K562 (cell line): ENCODE results near the gene SPRED2. TPM values are rescaled to one million over a fixed set of nuclear protein-coding genes. Genes with fewer than 3 reads are reported as not detected.
A peak's percentile ranks its signal among the peaks of the same experiment; 100 is the strongest.

ENCODE experiments used
- CEBPB ChIP-seq: fragments of 450-650 bp; IDR thresholded peaks from 2 replicates; pipeline ENCODE4 v1.6.1; 2016; ENCODE audit warnings: missing genetic modification characterization, missing compliant biosample characterization
- DMBX1 ChIP-seq: fragments of 250-450 bp; sonication (Bioruptor Pico); IDR thresholded peaks from 2 replicates; pipeline ENCODE4 v1.8.0; 2022; ENCODE audit warnings: inconsistent platforms, mild to moderate bottlenecking, moderate library complexity, borderline replicate concordance
- HDAC2 ChIP-seq: fragments of 450-650 bp; IDR thresholded peaks from 2 replicates; pipeline ENCODE4 v1.6.1; 2016; ENCODE audit warnings: mild to moderate bottlenecking
- KDM1A ChIP-seq, 2 experiments: fragments of 450-650 bp; IDR thresholded peaks; 2 replicates each; pipeline ENCODE4 v1.6.1; 2016; ENCODE audit warnings: mild to moderate bottlenecking in 2 of 2
- KLF1 ChIP-seq: fragments of 450-650 bp; IDR thresholded peaks from 2 replicates; pipeline ENCODE4 v1.6.1; 2016; ENCODE audit warnings: missing genetic modification characterization, missing compliant biosample characterization
- KLF10 ChIP-seq: fragments of 250-450 bp; sonication (Bioruptor Pico); IDR thresholded peaks from 2 replicates; pipeline ENCODE4 v1.6.1; 2021; ENCODE audit warnings: matching md5 sums
- MEIS2 ChIP-seq: fragments of 450-650 bp; IDR thresholded peaks from 2 replicates; pipeline ENCODE4 v1.6.1; 2014; ENCODE audit warnings: mild to moderate bottlenecking; ENCODE audit not compliant: partially characterized antibody
- NFRKB ChIP-seq: fragments of 450-650 bp; IDR thresholded peaks from 2 replicates; pipeline ENCODE4 v1.6.1; 2016; ENCODE audit warnings: low read depth
- NR3C1 ChIP-seq: sonication (generic); formaldehyde crosslinking; IDR thresholded peaks from 2 replicates; pipeline ENCODE4 v1.8.1; 2022; ENCODE audit warnings: missing genetic modification reagents
- POLR2AphosphoS5 ChIP-seq: IDR thresholded peaks from 2 replicates; pipeline ENCODE4 v1.6.1; 2011; ENCODE audit warnings: mild to moderate bottlenecking, low read depth, low read length, moderate library complexity; ENCODE audit not compliant: control insufficient read depth, insufficient read depth
- RAD51 ChIP-seq: fragments of 450-650 bp; IDR thresholded peaks from 2 replicates; pipeline ENCODE4 v1.7.1; 2016; ENCODE audit warnings: low read depth, mild to moderate bottlenecking, borderline replicate concordance
- SNIP1 ChIP-seq: fragments of 450-650 bp; IDR thresholded peaks from 2 replicates; pipeline ENCODE4 v1.7.1; 2017; ENCODE audit warnings: low read depth, mild to moderate bottlenecking
- TCF7 ChIP-seq: sonication (generic); IDR thresholded peaks from 2 replicates; pipeline ENCODE4 v1.6.1; 2016; ENCODE audit warnings: antibody characterized with exemption, borderline replicate concordance
- ZNF77 ChIP-seq: fragments of 250-450 bp; sonication (Bioruptor Pico); IDR thresholded peaks from 2 replicates; pipeline ENCODE4 v1.5.0; 2020
- polyA plus RNA-seq, 8 experiments: library from polyadenylated mRNA; depleted of rRNA in 4 of 8; stranded (reverse) in 5 of 8; unstranded in 3 of 8; fragments of >200 nt; fragmentation: Nextera tagmentation in 2 of 8; fragmentation: Illumina TruSeq in 1 of 8; extraction: Ambion mirVana in 2 of 8; extraction: Trizol in 1 of 8; gene quantifications; 2 replicates each; pipeline versions ENCODE4 v1.2.1 to v1.2.3, GENCODE V29; 2011 to 2014; ENCODE audit warnings: inconsistent platforms in 1 of 8, missing spikeins in 1 of 8
- total RNA-seq, 7 experiments: library from RNA; depleted of rRNA in 6 of 7; stranded (reverse); fragments of >200 nt in 6 of 7; fragmentation: Illumina TruSeq in 2 of 7; extraction: Trizol in 2 of 7; gene quantifications; 2 replicates each; pipeline versions ENCODE4 v1.2.1 to v1.2.3, GENCODE V29; 2011 to 2021; ENCODE audit warnings: low replicate concordance in 1 of 7
- TF ChIP-seq, protein P1 (sequence below): sonication (generic); IDR thresholded peaks from 2 replicates; pipeline ENCODE4 v1.6.1; 2016
- TF ChIP-seq, protein P2 (sequence below), 2 experiments: fragments of 450-650 bp; IDR thresholded peaks; 2 replicates each; pipeline ENCODE4 v1.6.1; 2016
- TF ChIP-seq, protein P3 (sequence below): fragments of 450-650 bp; IDR thresholded peaks from 2 replicates; pipeline ENCODE4 v1.6.1; 2016; ENCODE audit warnings: missing biosample characterization, missing genetic modification characterization
- TF ChIP-seq, protein P4 (sequence below): sonication (generic); formaldehyde crosslinking; IDR thresholded peaks from 2 replicates; pipeline ENCODE4 v1.8.0; 2023; ENCODE audit warnings: missing genetic modification reagents, mild to moderate bottlenecking, borderline replicate concordance
- TF ChIP-seq, protein P5 (sequence below): fragments of 250-450 bp; sonication (Bioruptor Pico); IDR thresholded peaks from 2 replicates; pipeline ENCODE4 v1.6.1; 2021; ENCODE audit warnings: mild to moderate bottlenecking
- TF ChIP-seq, protein P6 (sequence below): fragments of 250-450 bp; sonication (Bioruptor Pico); IDR thresholded peaks from 2 replicates; pipeline ENCODE4 v1.9.0; 2021; ENCODE audit warnings: mild to moderate bottlenecking

SPRED2 gene
- total and polyA plus RNA-seq, 9 of the 15 experiments (the other 6 are each of a cell fraction or from before 2014, with no cell fraction given), result 4.6 to 50.8 (median 14.1) TPM

DNA sequence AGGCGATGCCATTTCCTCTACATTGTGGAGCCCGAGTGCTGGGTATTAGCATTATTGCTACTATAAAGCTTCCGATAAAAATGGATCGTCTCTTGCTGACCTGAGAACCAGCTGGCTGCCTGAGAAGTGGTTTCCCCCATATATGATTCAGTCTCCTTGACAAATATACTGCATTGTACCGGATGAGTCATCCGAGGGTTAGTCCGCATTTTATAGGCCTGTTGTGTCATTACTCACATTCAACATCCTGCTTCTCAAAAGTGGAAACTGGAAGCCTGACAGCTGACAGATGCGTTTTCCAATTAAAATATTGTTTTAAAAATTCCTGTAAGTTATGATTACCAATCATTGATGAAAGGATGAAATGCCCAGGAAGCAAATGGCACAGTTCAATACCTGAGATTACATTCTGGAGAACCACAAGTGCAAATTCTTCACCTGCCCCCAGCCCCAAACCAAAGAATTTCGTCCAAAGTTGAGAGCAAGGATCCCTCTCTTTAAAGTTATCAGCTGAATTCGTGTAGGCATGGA is 65.7 kb downstream of the SPRED2 start (continued):
- TF ChIP-seq ZNF77 (CRISPR knock-in tag), result no peak
- TF ChIP-seq DMBX1 (CRISPR knock-in tag), result peak; percentile 49; the same call in 1 of the 2 replicates
- TF ChIP-seq CEBPB (tag), result peak; percentile 56
- TF ChIP-seq, protein P1, sequence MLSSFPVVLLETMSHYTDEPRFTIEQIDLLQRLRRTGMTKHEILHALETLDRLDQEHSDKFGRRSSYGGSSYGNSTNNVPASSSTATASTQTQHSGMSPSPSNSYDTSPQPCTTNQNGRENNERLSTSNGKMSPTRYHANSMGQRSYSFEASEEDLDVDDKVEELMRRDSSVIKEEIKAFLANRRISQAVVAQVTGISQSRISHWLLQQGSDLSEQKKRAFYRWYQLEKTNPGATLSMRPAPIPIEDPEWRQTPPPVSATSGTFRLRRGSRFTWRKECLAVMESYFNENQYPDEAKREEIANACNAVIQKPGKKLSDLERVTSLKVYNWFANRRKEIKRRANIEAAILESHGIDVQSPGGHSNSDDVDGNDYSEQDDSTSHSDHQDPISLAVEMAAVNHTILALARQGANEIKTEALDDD, result peak; percentile 58; the same call in 1 of the 2 replicates
- peak; percentile 41; the same call in 1 of the 2 replicates for TF ChIP-seq HDAC2
- TF ChIP-seq, protein P2, sequence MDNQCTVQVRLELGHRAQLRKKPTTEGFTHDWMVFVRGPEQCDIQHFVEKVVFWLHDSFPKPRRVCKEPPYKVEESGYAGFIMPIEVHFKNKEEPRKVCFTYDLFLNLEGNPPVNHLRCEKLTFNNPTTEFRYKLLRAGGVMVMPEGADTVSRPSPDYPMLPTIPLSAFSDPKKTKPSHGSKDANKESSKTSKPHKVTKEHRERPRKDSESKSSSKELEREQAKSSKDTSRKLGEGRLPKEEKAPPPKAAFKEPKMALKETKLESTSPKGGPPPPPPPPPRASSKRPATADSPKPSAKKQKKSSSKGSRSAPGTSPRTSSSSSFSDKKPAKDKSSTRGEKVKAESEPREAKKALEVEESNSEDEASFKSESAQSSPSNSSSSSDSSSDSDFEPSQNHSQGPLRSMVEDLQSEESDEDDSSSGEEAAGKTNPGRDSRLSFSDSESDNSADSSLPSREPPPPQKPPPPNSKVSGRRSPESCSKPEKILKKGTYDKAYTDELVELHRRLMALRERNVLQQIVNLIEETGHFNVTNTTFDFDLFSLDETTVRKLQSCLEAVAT (IDR thresholded peaks at IDR 0.05), result no peak
- TF ChIP-seq, protein P3, sequence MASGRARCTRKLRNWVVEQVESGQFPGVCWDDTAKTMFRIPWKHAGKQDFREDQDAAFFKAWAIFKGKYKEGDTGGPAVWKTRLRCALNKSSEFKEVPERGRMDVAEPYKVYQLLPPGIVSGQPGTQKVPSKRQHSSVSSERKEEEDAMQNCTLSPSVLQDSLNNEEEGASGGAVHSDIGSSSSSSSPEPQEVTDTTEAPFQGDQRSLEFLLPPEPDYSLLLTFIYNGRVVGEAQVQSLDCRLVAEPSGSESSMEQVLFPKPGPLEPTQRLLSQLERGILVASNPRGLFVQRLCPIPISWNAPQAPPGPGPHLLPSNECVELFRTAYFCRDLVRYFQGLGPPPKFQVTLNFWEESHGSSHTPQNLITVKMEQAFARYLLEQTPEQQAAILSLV (tag), result no peak
- TF ChIP-seq KLF1 (tag), result peak; percentile 43; the same call in 1 of the 2 replicates
- TF ChIP-seq RAD51, result no peak
- no peak for TF ChIP-seq TCF7
- no peak for TF ChIP-seq NR3C1
- no peak for TF ChIP-seq SNIP1
- TF ChIP-seq POLR2AphosphoS5, result 0 out of 2 replicates have a peak, but pooled peaks have one; percentile 31
- TF ChIP-seq, protein P4, sequence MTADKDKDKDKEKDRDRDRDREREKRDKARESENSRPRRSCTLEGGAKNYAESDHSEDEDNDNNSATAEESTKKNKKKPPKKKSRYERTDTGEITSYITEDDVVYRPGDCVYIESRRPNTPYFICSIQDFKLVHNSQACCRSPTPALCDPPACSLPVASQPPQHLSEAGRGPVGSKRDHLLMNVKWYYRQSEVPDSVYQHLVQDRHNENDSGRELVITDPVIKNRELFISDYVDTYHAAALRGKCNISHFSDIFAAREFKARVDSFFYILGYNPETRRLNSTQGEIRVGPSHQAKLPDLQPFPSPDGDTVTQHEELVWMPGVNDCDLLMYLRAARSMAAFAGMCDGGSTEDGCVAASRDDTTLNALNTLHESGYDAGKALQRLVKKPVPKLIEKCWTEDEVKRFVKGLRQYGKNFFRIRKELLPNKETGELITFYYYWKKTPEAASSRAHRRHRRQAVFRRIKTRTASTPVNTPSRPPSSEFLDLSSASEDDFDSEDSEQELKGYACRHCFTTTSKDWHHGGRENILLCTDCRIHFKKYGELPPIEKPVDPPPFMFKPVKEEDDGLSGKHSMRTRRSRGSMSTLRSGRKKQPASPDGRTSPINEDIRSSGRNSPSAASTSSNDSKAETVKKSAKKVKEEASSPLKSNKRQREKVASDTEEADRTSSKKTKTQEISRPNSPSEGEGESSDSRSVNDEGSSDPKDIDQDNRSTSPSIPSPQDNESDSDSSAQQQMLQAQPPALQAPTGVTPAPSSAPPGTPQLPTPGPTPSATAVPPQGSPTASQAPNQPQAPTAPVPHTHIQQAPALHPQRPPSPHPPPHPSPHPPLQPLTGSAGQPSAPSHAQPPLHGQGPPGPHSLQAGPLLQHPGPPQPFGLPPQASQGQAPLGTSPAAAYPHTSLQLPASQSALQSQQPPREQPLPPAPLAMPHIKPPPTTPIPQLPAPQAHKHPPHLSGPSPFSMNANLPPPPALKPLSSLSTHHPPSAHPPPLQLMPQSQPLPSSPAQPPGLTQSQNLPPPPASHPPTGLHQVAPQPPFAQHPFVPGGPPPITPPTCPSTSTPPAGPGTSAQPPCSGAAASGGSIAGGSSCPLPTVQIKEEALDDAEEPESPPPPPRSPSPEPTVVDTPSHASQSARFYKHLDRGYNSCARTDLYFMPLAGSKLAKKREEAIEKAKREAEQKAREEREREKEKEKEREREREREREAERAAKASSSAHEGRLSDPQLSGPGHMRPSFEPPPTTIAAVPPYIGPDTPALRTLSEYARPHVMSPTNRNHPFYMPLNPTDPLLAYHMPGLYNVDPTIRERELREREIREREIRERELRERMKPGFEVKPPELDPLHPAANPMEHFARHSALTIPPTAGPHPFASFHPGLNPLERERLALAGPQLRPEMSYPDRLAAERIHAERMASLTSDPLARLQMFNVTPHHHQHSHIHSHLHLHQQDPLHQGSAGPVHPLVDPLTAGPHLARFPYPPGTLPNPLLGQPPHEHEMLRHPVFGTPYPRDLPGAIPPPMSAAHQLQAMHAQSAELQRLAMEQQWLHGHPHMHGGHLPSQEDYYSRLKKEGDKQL (CRISPR knock-in tag), result no peak
- no peak for TF ChIP-seq KDM1A (IDR thresholded peaks at IDR 0.05)
- TF ChIP-seq NFRKB, result 0 out of 2 replicates have a peak, but pooled peaks have one; percentile 8
- TF ChIP-seq, protein P5, sequence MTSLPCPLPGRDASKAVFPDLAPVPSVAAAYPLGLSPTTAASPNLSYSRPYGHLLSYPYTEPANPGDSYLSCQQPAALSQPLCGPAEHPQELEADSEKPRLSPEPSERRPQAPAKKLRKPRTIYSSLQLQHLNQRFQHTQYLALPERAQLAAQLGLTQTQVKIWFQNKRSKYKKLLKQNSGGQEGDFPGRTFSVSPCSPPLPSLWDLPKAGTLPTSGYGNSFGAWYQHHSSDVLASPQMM (CRISPR knock-in tag), result no peak
- TF ChIP-seq, protein P6, sequence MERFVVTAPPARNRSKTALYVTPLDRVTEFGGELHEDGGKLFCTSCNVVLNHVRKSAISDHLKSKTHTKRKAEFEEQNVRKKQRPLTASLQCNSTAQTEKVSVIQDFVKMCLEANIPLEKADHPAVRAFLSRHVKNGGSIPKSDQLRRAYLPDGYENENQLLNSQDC (CRISPR knock-in tag), result no peak
- no peak for TF ChIP-seq KLF10 (CRISPR knock-in tag)
- TF ChIP-seq MEIS2, result peak; percentile 96
